Peyer's patch (tissue), 4 donors: Measurements from ENCODE around the gene ZNF396. TPM values are rescaled to one million over a fixed set of nuclear protein-coding genes. Genes with fewer than 3 reads are reported as not detected.

ENCODE experiments used
- DNase-seq, 3 donors: peaks; one replicate each; pipeline ENCODE4 v3.0.0-alpha.2; 2017 to 2019
- H3K27ac ChIP-seq, 4 donors: fragments of 200-600 bp; sonication (generic); one replicate each; pipeline ENCODE4 v1.5.1; 2016 to 2019
- H3K27me3 ChIP-seq, 2 donors: fragments of 200-600 bp; sonication (generic); one replicate each; pipeline ENCODE4 v1.5.1; 2019
- H3K36me3 ChIP-seq, 3 donors: fragments of 200-600 bp; sonication (generic); one replicate each; pipeline ENCODE4 v1.5.1; 2016 to 2019
- H3K4me1 ChIP-seq, 4 donors: fragments of 200-600 bp; sonication (generic); one replicate each; pipeline ENCODE4 v1.5.1; 2016 to 2019
- H3K4me3 ChIP-seq, 4 donors: fragments of 200-600 bp; sonication (generic); 1 replicate in 3 of 4; 2 replicates in 1 of 4; pipeline ENCODE4 v1.5.1; 2016 to 2019; ENCODE audit warnings: mild to moderate bottlenecking in 1 of 4
- H3K9me3 ChIP-seq, 4 donors: fragments of 200-600 bp; sonication (generic); one replicate each; pipeline ENCODE4 v1.5.1; 2016 to 2019; ENCODE audit warnings: mild to moderate bottlenecking in 1 of 4
- POLR2A ChIP-seq, 2 donors: fragments of 450-650 bp; IDR thresholded peaks; one replicate each; pipeline ENCODE4 v1.5.1; 2017; ENCODE audit warnings: antibody characterized with exemption in 2 of 2, mild to moderate bottlenecking in 2 of 2, moderate library complexity in 2 of 2
- total RNA-seq, 4 donors: library from RNA; depleted of rRNA; stranded (reverse); fragments of >200 nt; gene quantifications; one replicate each; pipeline ENCODE4 v1.1.0, GENCODE V29; 2016
- TF ChIP-seq, protein P1 (sequence below), 6 experiments: fragments of 450-650 bp in 4 of 6; fragments of 200-600 bp in 2 of 6; sonication (generic) in 1 of 6; IDR thresholded peaks; one replicate each; pipeline ENCODE4 v1.5.1; 2017 to 2019; ENCODE audit warnings: antibody characterized with exemption in 6 of 6, mild to moderate bottlenecking in 3 of 6, moderate library complexity in 1 of 6

ZNF396 gene
- total RNA-seq, result 1 to 10 TPM; 1.9 to 6.6 (median 3.7) TPM

- peak; percentile 78 to 91 (median 88) for DNase-seq
- Histone ChIP-seq H3K4me1 (peaks cover 0 to 4% (median 0%) of the 10 kb centered on the region in 4 donors), H3K9me3 (no peaks in the 10 kb centered on the region), H3K27me3 (no peaks in the 10 kb centered on the region), H3K4me3 (peak within 1 kb of the TSS; percentile 82 to 96 (median 86)), H3K36me3 (no peaks in the 10 kb centered on the region), H3K27ac (peak within 1 kb of the TSS in 3 of 4 donors; percentile 20 to 79 (median 56))
- TF ChIP-seq, protein P1, sequence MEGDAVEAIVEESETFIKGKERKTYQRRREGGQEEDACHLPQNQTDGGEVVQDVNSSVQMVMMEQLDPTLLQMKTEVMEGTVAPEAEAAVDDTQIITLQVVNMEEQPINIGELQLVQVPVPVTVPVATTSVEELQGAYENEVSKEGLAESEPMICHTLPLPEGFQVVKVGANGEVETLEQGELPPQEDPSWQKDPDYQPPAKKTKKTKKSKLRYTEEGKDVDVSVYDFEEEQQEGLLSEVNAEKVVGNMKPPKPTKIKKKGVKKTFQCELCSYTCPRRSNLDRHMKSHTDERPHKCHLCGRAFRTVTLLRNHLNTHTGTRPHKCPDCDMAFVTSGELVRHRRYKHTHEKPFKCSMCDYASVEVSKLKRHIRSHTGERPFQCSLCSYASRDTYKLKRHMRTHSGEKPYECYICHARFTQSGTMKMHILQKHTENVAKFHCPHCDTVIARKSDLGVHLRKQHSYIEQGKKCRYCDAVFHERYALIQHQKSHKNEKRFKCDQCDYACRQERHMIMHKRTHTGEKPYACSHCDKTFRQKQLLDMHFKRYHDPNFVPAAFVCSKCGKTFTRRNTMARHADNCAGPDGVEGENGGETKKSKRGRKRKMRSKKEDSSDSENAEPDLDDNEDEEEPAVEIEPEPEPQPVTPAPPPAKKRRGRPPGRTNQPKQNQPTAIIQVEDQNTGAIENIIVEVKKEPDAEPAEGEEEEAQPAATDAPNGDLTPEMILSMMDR (IDR thresholded peaks at IDR 0.05), result no peak
- no peak for TF ChIP-seq POLR2A (IDR thresholded peaks at IDR 0.05)
These were observed at the start of gene ZNF396 for GRCh38 chr18:35376742-35377695. ZNF396 (minus strand) TSS chr18:35377337; CDS start chr18:35374292, 3,045 bp downstream.

DNA sequence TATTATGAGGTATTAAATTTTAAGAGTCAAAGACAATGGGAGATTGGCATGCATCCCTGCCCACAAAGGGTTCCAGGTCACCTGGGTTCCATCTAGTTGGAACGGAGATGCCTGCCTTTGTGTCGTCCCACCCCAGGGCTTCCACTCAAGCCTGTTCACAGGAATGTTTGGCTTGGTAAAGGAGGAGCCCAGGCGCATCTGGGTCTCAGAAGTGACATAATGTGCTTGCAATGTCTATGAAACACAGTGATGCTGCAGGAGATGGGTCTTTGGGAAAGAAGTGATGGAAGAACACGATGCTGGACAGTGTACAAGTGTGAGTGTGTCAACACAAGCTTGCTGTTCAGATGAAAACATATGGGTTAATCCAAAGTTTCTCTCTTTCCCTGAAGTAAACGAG is 49.6 kb upstream of the ZNF396 start:
- H3K27me3 ChIP-seq, result no peaks in the 10 kb centered on the region
- H3K9me3 ChIP-seq, result no peaks in the 10 kb centered on the region
- DNase-seq, result no peak
- H3K36me3 ChIP-seq, result no peaks in the 10 kb centered on the region
- no peaks in the 10 kb centered on the region for H3K4me1 ChIP-seq
- no peak overlapping the region for H3K27ac ChIP-seq
- H3K4me3 ChIP-seq, result no peak overlapping the region
- TF ChIP-seq, protein P1 (IDR thresholded peaks at IDR 0.05), result no peak
- no peak for TF ChIP-seq POLR2A (IDR thresholded peaks at IDR 0.05)

- no peaks in the 10 kb centered on the region for H3K9me3 ChIP-seq
- TF ChIP-seq POLR2A (IDR thresholded peaks at IDR 0.05), result no peak
- TF ChIP-seq, protein P1 (IDR thresholded peaks at IDR 0.05), result no peak
These were observed 47.2 kb upstream of the ZNF396 start for GRCh38 chr18:35424356-35424755.

DNA sequence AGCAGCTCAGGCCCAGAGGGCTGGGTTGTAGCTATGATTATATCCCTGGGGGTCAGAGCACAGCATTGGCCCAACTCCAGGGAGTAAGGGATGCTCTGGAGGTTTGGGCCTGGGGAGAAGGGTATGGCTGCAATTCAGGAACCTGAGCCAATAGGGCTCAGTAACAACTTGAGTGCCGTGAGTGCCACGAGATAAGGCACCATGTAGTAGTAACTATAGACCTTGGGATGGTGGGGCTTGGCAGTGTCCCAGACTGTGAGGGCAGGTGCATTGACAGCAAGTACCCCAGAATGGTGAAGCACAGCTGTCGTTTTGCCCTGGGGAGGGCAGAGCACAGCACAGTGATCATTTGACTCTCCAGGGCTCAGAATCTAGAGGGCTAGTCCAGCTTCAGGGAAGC is 45.1 kb upstream of the ZNF396 start:
- no peaks in the 10 kb centered on the region for H3K4me1 ChIP-seq
- TF ChIP-seq, protein P1 (IDR thresholded peaks at IDR 0.05), result no peak
- no peak for TF ChIP-seq POLR2A (IDR thresholded peaks at IDR 0.05)
- H3K27me3 ChIP-seq, result no peaks in the 10 kb centered on the region
- no peak for DNase-seq
- no peak overlapping the region for H3K27ac ChIP-seq
- H3K4me3 ChIP-seq, result no peak overlapping the region
- H3K9me3 ChIP-seq, result no peaks in the 10 kb centered on the region
- H3K36me3 ChIP-seq, result no peaks in the 10 kb centered on the region

More at GRCh38 chr18:35424356-35424755, 47.2 kb upstream of the ZNF396 start:
- Histone ChIP-seq H3K27ac (no peak overlapping the region), H3K4me3 (no peak overlapping the region), H3K27me3 (no peaks in the 10 kb centered on the region), H3K4me1 (no peaks in the 10 kb centered on the region), H3K36me3 (no peaks in the 10 kb centered on the region)
- DNase-seq, result no peak

- Histone ChIP-seq H3K27ac (no peak overlapping the region), H3K27me3 (no peaks in the 10 kb centered on the region), H3K4me3 (no peak overlapping the region), H3K9me3 (no peaks in the 10 kb centered on the region), H3K36me3 (no peaks in the 10 kb centered on the region), H3K4me1 (no peaks in the 10 kb centered on the region)
- TF ChIP-seq, protein P1 (IDR thresholded peaks at IDR 0.05), result no peak
- no peak for TF ChIP-seq POLR2A (IDR thresholded peaks at IDR 0.05)
- DNase-seq, result no peak
These were observed 41.5 kb upstream of the ZNF396 start for GRCh38 chr18:35418610-35419009.
